ENCODE measurements around the gene LRRC71. TPM values are rescaled to one million over a fixed set of nuclear protein-coding genes. Genes with fewer than 3 reads are reported as not detected.

Gene LRRC71
- total RNA-seq, 4 donors from 2014 or later = not detected

DNA sequence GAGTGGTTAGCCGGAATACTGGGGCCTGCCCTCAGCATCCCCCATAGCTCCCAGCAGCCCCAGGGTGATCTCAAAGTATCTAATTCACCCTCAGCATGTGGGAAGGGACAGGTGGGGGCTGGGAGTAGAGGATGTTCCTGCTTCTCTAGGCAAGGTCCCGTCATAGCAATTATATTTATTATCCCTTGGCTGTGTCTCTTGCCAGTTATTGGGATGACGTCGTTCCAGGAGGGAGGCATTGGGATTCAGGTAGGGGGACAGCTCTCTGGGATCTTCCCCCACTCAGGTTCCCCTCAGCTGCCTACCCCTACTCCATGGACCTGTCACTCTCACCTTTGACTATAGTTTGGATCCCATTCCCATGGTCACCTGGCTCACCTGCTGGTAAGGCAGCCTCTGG is 38.8 kb upstream of the LRRC71 start:
- Histone ChIP-seq H3K27ac (no peak overlapping the region), H3K9me3 (no peaks in the 10 kb centered on the region), H3K4me3 (replicated peaks in 1 of 3) (no peak overlapping the region), H3K36me3 (no peaks in the 10 kb centered on the region), H3K27me3 (no peaks in the 10 kb centered on the region), H3K4me1 (no peaks in the 10 kb centered on the region)
- whole genome bisulfite sequencing, 2 donors = 73 to 78% methylated on average over 4 of the region's 4 CpGs
- no peak for TF ChIP-seq POLR2A (IDR thresholded peaks at IDR 0.05)
- TF ChIP-seq CTCF (IDR thresholded peaks at IDR 0.05) = no peak
- intact Hi-C loops (cut with DNase I) = loop anchor here (10.0 kb wide), 1 partner anchor 197 kb away; no protein-coding TSS in a partner anchor
- no peak for DNase-seq

DNA sequence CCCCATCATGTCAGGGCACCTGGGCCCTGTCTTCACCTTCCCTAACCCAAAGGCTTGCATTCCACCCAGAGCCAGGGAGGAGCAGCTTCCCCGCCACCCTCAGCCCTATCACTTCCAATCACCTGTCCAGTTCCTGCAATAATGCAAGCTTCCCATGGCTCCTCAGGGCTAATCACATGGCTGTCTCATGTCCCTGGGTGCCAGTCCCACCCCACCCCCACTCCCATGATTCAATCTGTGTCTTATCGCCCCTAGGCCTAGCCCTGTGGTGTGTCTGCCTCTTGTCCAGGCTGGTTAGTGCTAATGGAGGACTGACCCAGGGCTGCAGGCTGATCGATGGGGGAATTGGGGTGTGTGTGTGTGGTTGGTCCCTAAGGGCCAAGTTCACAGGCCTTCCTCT is 37.9 kb upstream of the LRRC71 start:
- no peak for DNase-seq
- intact Hi-C loops (cut with DNase I) = loop anchor here (10.0 kb wide), 1 partner anchor 198 kb away; no protein-coding TSS in a partner anchor

DNA sequence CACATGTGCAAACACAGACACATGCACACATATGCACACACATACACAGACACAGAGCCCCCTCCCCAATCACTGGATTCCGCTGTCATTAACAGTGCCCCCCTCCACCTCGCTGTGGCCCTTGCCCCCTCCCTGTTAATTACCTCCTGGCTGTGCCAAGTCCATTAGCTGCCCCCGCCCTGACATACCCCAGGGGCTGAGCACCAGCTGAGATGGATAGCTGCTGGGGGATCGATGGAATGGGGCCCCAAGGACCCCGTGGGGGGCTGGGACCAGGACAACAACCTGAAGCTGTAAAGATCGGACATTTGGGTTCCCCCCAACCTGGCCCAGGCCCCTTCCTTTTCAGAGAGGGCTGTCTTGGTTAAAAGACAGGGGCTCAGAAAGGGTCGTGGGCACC is 36.5 kb upstream of the LRRC71 start:
- Histone ChIP-seq H3K27me3 (no peaks in the 10 kb centered on the region), H3K27ac (no peak overlapping the region), H3K9me3 (no peaks in the 10 kb centered on the region), H3K36me3 (no peaks in the 10 kb centered on the region), H3K4me1 (no peaks in the 10 kb centered on the region), H3K4me3 (replicated peaks in 1 of 3) (no peak overlapping the region)
- intact Hi-C loops (cut with DNase I) = loop anchor here (10.0 kb wide), 1 partner anchor 199 kb away; no protein-coding TSS in a partner anchor
- WGBS, 2 donors = 68 to 78% methylated on average over 6 to 7 of the region's 7 CpGs
- no peak for DNase-seq
- TF ChIP-seq POLR2A (IDR thresholded peaks at IDR 0.05) = no peak
- no peak for TF ChIP-seq CTCF (IDR thresholded peaks at IDR 0.05)

More for the DNA sequence above, 37.9 kb upstream of the LRRC71 start:
- Histone ChIP-seq H3K27ac (no peak overlapping the region), H3K27me3 (no peaks in the 10 kb centered on the region), H3K4me3 (replicated peaks in 1 of 3) (no peak overlapping the region), H3K9me3 (no peaks in the 10 kb centered on the region), H3K36me3 (no peaks in the 10 kb centered on the region), H3K4me1 (no peaks in the 10 kb centered on the region)
- TF ChIP-seq POLR2A (IDR thresholded peaks at IDR 0.05) (no peak), CTCF (IDR thresholded peaks at IDR 0.05) (no peak)
- 70 to 81% methylated on average over 2 to 3 of the region's 3 CpGs for WGBS, 2 donors

GRCh38 chr1:156884560-156885184 is 35.8 kb upstream of the LRRC71 start:
- H3K27ac ChIP-seq = no peak overlapping the region
- intact Hi-C loops (cut with DNase I) = loop anchor here (10.0 kb wide), 1 partner anchor 200 kb away; no protein-coding TSS in a partner anchor
- TF ChIP-seq POLR2A (IDR thresholded peaks at IDR 0.05) (no peak), CTCF (IDR thresholded peaks at IDR 0.05) (no peak)
- no peak overlapping the region for H3K4me3 ChIP-seq (replicated peaks in 1 of 3)
- H3K9me3 ChIP-seq = no peaks in the 10 kb centered on the region
- 58 to 64% methylated on average over 6 to 8 of the region's 10 CpGs for WGBS, 2 donors
- no peaks in the 10 kb centered on the region for H3K27me3 ChIP-seq
- no peaks in the 10 kb centered on the region for H3K36me3 ChIP-seq
- no peak for DNase-seq
- no peaks in the 10 kb centered on the region for H3K4me1 ChIP-seq

GRCh38 chr1:156885314-156885713 is 35.1 kb upstream of the LRRC71 start:
- H3K4me3 ChIP-seq (replicated peaks in 1 of 3) = no peak overlapping the region
- H3K9me3 ChIP-seq = no peaks in the 10 kb centered on the region
- no peak for DNase-seq
- no peaks in the 10 kb centered on the region for H3K36me3 ChIP-seq
- no peak overlapping the region for H3K27ac ChIP-seq
- TF ChIP-seq POLR2A (IDR thresholded peaks at IDR 0.05) (no peak), CTCF (IDR thresholded peaks at IDR 0.05) (no peak)
- H3K27me3 ChIP-seq = no peaks in the 10 kb centered on the region
- intact Hi-C loops (cut with DNase I) = loop anchor here (10.0 kb wide), 1 partner anchor 201 kb away; no protein-coding TSS in a partner anchor
- 29 to 44% methylated on average over 1 of the region's 1 CpG for WGBS, 2 donors
- no peaks in the 10 kb centered on the region for H3K4me1 ChIP-seq
